ENCODE data around the gene PRPS1. TPM values are rescaled to one million over a fixed set of nuclear protein-coding genes. Genes with fewer than 3 reads are reported as not detected.
"Not testable (repeated sequence)": the region's sequence is repeated elsewhere in the genome, so short reads cannot be mapped to it uniquely, and the experiment has no call there.

Gene PRPS1
- total RNA-seq, 4 donors from 2014 or later, result 23.5 to 33.4 (median 27.5) TPM

GRCh38 chrX:107678957-107679740 is 50.8 kb downstream of the PRPS1 start:
- Histone ChIP-seq H3K4me1 (peaks cover 7 to 66% (median 10%) of the 10 kb centered on the region in 3 donors), H3K36me3 (no peaks in the 10 kb centered on the region), H3K4me3 (no peak overlapping the region), H3K27me3 (no peaks in the 10 kb centered on the region), H3K27ac (peak overlapping the region; percentile 17 to 96 (median 92)), H3K9me3 (no peaks in the 10 kb centered on the region)
- no CpG with 5 or more reads among the region's 8 CpGs for WGBS, 2 donors (ENCODE audit: low coverage in 1 of 2)
- TF ChIP-seq EP300 (IDR thresholded peaks at IDR 0.05) (no peak), POLR2A (IDR thresholded peaks at IDR 0.05) (peak in 1 of 2 donors; percentile 20)
- ATAC-seq, result peak; percentile 34

GRCh38 chrX:107682256-107682655 is 53.9 kb downstream of the PRPS1 start:
- no peaks in the 10 kb centered on the region for H3K9me3 ChIP-seq
- no peak for ATAC-seq
- WGBS, 2 donors (ENCODE audit: low coverage in 1 of 2), result 78% methylated on average over 1 of the region's 3 CpGs; no CpG with 5 or more reads in 1 of the 2 donors
- peaks cover 7 to 62% (median 8%) of the 10 kb centered on the region in 3 donors for H3K4me1 ChIP-seq
- TF ChIP-seq CTCF (IDR thresholded peaks at IDR 0.05) (no peak), POLR2AphosphoS5 (IDR thresholded peaks at IDR 0.05) (no peak), EP300 (IDR thresholded peaks at IDR 0.05) (no peak), POLR2A (IDR thresholded peaks at IDR 0.05) (no peak)
- no peaks in the 10 kb centered on the region for H3K36me3 ChIP-seq
- peak overlapping the region; percentile 70 to 81 (median 76) for H3K27ac ChIP-seq
- no peaks in the 10 kb centered on the region for H3K27me3 ChIP-seq
- no peak overlapping the region for H3K4me3 ChIP-seq

- Histone ChIP-seq H3K36me3 (no peaks in the 10 kb centered on the region), H3K4me3 (no peak overlapping the region), H3K9me3 (no peaks in the 10 kb centered on the region), H3K27me3 (no peaks in the 10 kb centered on the region), H3K27ac (peak overlapping the region; percentile 70 to 81 (median 76)), H3K4me1 (peaks cover under 1 to 52% (median 4%) of the 10 kb centered on the region in 3 donors)
- TF ChIP-seq POLR2A (IDR thresholded peaks at IDR 0.05) (no peak), CTCF (IDR thresholded peaks at IDR 0.05) (no peak), POLR2AphosphoS5 (IDR thresholded peaks at IDR 0.05) (peak; percentile 83)
- 0 to 67% methylated on average over 1 to 2 of the region's 4 CpGs for WGBS, 2 donors (ENCODE audit: low coverage in 1 of 2)
- ATAC-seq, result peak; percentile 78
These were observed 55.0 kb downstream of the PRPS1 start for GRCh38 chrX:107683124-107683895.

GRCh38 chrX:107683931-107684330 is 55.6 kb downstream of the PRPS1 start:
- Histone ChIP-seq H3K36me3 (no peaks in the 10 kb centered on the region), H3K4me3 (no peak overlapping the region), H3K27me3 (no peaks in the 10 kb centered on the region), H3K4me1 (peaks cover 0 to 46% (median 4%) of the 10 kb centered on the region in 3 donors), H3K9me3 (no peaks in the 10 kb centered on the region), H3K27ac (peak overlapping the region; percentile 70 to 81 (median 76))
- TF ChIP-seq CTCF (IDR thresholded peaks at IDR 0.05) (no peak), POLR2A (IDR thresholded peaks at IDR 0.05) (no peak), EP300 (IDR thresholded peaks at IDR 0.05) (no peak), POLR2AphosphoS5 (IDR thresholded peaks at IDR 0.05) (no peak)
- ATAC-seq, result no peak
- WGBS, 2 donors (ENCODE audit: low coverage in 1 of 2), result 52 to 63% methylated on average over 3 of the region's 3 CpGs

GRCh38 chrX:107684956-107685385 is 56.7 kb downstream of the PRPS1 start:
- TF ChIP-seq POLR2A (IDR thresholded peaks at IDR 0.05) (no peak), POLR2AphosphoS5 (IDR thresholded peaks at IDR 0.05) (peak; percentile 21)
- Histone ChIP-seq H3K9me3 (no peaks in the 10 kb centered on the region), H3K27me3 (no peaks in the 10 kb centered on the region), H3K36me3 (no peaks in the 10 kb centered on the region), H3K4me1 (peaks cover 0 to 39% (median 4%) of the 10 kb centered on the region in 3 donors), H3K27ac (peak overlapping the region in 3 of 4 donors; percentile 70 to 81 (median 75)), H3K4me3 (no peak overlapping the region)
- peak; percentile 68 for ATAC-seq
- WGBS, 2 donors (ENCODE audit: low coverage in 1 of 2), result 80% methylated on average over 1 of the region's 5 CpGs; no CpG with 5 or more reads in 1 of the 2 donors

- H3K9me3 ChIP-seq, H3K36me3 ChIP-seq, ATAC-seq, H3K4me3 ChIP-seq, H3K27me3 ChIP-seq: not testable (repeated sequence)
- Histone ChIP-seq H3K4me1 (peaks cover 0 to 39% (median 4%) of the 10 kb centered on the region in 3 donors), H3K27ac (peak overlapping the region in 3 of 4 donors; percentile 53 to 81 (median 75))
- WGBS, 2 donors (ENCODE audit: low coverage in 1 of 2), result 100% methylated on average over 3 of the region's 9 CpGs; no CpG with 5 or more reads in 1 of the 2 donors
These were observed 57.3 kb downstream of the PRPS1 start for GRCh38 chrX:107685586-107685985.

Measured in gastroesophageal sphincter (tissue), 4 donors.